K562 (cell line): Measurements from ENCODE around the gene APLF.

Experiments used
- CBX8 ChIP-seq: fragments of 200-600 bp; sonication (generic); IDR thresholded peaks from 2 replicates; pipeline ENCODE4 v1.6.1; 2012; ENCODE audit warnings: borderline replicate concordance, mixed run types, low read depth, mild to moderate bottlenecking, moderate library complexity, mixed read lengths, low read length, control low read depth, inconsistent platforms; ENCODE audit not compliant: poor library complexity, severe bottlenecking; ENCODE audit errors: extremely low read depth
- DIDO1 ChIP-seq: fragments of 450-650 bp; IDR thresholded peaks from 2 replicates; pipeline ENCODE4 v1.6.1; 2016; ENCODE audit warnings: low read depth, missing biosample characterization, missing genetic modification characterization
- GABPB2 ChIP-seq: fragments of 250-450 bp; sonication (Bioruptor Pico); conservative IDR thresholded peaks from 2 replicates; pipeline ENCODE4 v1.5.1; 2021; ENCODE audit warnings: mild to moderate bottlenecking
- MED1 ChIP-seq: sonication (generic); formaldehyde crosslinking; IDR thresholded peaks from 2 replicates; pipeline ENCODE4 v1.8.1; 2023; ENCODE audit warnings: missing genetic modification reagents, borderline replicate concordance
- RBM17 ChIP-seq: fragments of 200-400 bp; formaldehyde crosslinking; IDR thresholded peaks from 2 replicates; pipeline ENCODE4 v1.6.1; 2017; ENCODE audit warnings: low read depth, mild to moderate bottlenecking, low read length, borderline replicate concordance
- TEAD1 ChIP-seq, 2 experiments: fragments of 450-650 bp in 1 of 2; sonication (generic) in 1 of 2; formaldehyde crosslinking; IDR thresholded peaks; 2 replicates each; pipeline versions ENCODE4 v1.4.0 to v1.8.0; 2020 to 2022; ENCODE audit warnings: mild to moderate bottlenecking in 2 of 2, missing genetic modification reagents in 1 of 2
- TF ChIP-seq, protein P1 (sequence below): fragments of 450-650 bp; conservative IDR thresholded peaks from 2 replicates; pipeline ENCODE4 v1.6.1; 2016; ENCODE audit warnings: missing genetic modification characterization, low read depth, mild to moderate bottlenecking, control low read depth, missing compliant biosample characterization
- TF ChIP-seq, protein P2 (sequence below): IDR thresholded peaks from 3 replicates; pipeline ENCODE4 v1.6.1; 2011; ENCODE audit warnings: borderline replicate concordance, mild to moderate bottlenecking, moderate library complexity; ENCODE audit not compliant: insufficient read length; ENCODE audit errors: extremely low read depth

DNA sequence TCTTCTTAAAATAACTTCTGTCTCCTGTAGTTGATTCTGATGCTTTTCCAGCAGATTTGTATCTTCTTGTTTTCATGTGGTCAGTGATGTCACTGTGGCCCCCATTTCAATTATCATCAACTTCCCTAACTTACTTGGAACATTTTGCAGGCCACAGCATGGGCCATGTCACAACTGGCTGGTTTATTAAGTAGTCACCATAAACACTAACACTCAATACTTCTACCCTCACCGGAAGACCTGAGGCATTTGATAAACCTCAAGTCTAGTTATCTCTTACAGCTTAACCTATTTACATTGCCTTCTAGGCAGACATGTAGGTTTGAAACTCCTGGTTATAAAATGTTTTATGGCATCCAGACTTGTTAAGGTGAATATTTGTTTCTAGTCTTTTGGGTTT, 138.6 kb downstream of the APLF start:
- no peak for TF ChIP-seq GABPB2 (CRISPR knock-in tag)
- TF ChIP-seq, protein P1, sequence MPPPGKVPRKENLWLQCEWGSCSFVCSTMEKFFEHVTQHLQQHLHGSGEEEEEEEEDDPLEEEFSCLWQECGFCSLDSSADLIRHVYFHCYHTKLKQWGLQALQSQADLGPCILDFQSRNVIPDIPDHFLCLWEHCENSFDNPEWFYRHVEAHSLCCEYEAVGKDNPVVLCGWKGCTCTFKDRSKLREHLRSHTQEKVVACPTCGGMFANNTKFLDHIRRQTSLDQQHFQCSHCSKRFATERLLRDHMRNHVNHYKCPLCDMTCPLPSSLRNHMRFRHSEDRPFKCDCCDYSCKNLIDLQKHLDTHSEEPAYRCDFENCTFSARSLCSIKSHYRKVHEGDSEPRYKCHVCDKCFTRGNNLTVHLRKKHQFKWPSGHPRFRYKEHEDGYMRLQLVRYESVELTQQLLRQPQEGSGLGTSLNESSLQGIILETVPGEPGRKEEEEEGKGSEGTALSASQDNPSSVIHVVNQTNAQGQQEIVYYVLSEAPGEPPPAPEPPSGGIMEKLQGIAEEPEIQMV (tag): no peak
- no peak for TF ChIP-seq RBM17
- TF ChIP-seq DIDO1 (tag): no peak
- no peak for TF ChIP-seq CBX8
- TF ChIP-seq, protein P2, sequence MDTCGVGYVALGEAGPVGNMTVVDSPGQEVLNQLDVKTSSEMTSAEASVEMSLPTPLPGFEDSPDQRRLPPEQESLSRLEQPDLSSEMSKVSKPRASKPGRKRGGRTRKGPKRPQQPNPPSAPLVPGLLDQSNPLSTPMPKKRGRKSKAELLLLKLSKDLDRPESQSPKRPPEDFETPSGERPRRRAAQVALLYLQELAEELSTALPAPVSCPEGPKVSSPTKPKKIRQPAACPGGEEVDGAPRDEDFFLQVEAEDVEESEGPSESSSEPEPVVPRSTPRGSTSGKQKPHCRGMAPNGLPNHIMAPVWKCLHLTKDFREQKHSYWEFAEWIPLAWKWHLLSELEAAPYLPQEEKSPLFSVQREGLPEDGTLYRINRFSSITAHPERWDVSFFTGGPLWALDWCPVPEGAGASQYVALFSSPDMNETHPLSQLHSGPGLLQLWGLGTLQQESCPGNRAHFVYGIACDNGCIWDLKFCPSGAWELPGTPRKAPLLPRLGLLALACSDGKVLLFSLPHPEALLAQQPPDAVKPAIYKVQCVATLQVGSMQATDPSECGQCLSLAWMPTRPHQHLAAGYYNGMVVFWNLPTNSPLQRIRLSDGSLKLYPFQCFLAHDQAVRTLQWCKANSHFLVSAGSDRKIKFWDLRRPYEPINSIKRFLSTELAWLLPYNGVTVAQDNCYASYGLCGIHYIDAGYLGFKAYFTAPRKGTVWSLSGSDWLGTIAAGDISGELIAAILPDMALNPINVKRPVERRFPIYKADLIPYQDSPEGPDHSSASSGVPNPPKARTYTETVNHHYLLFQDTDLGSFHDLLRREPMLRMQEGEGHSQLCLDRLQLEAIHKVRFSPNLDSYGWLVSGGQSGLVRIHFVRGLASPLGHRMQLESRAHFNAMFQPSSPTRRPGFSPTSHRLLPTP: no peak
- TF ChIP-seq MED1 (CRISPR knock-in tag): no peak
- no peak for TF ChIP-seq TEAD1 (CRISPR knock-in tag; IDR thresholded peaks at IDR 0.05)
